Measurements from ENCODE around the gene PMVK.
"Not testable (repeated sequence)": the region's sequence is repeated elsewhere in the genome, so short reads cannot be mapped to it uniquely, and the experiment has no call there.

Gene PMVK

DNA sequence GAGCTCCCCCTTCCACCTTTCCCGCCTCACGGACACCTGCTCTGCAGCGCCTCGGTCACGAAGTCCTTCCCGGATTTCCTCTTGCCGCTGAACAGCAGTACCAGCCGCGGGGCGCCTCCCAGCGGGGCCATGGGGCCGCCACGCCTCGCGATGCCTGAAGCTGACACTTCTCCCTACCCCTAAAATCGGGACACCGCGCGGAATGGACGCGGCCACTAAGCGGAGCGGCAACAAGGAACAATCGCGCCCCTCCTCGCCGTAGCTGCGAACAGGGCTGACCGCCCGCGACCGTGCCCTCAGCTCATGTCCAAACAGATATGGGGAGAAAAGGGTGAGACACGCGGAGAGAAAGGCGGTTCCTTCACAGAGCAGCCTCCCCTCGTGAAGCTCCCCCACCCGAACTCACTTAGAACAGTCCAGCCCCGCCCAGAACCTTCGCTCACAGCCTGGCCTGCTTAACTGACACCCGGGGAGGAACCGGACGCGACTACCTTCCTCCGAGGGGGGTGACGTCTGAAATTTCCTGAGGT lies at the start of gene PMVK:
PMVK (minus strand) TSS at position 165 of the 530 bp plus-strand sequence; CDS start at position 131, 34 bp downstream.
- DNase-seq (ENCODE audit: low read depth), result peak; percentile 92

DNA sequence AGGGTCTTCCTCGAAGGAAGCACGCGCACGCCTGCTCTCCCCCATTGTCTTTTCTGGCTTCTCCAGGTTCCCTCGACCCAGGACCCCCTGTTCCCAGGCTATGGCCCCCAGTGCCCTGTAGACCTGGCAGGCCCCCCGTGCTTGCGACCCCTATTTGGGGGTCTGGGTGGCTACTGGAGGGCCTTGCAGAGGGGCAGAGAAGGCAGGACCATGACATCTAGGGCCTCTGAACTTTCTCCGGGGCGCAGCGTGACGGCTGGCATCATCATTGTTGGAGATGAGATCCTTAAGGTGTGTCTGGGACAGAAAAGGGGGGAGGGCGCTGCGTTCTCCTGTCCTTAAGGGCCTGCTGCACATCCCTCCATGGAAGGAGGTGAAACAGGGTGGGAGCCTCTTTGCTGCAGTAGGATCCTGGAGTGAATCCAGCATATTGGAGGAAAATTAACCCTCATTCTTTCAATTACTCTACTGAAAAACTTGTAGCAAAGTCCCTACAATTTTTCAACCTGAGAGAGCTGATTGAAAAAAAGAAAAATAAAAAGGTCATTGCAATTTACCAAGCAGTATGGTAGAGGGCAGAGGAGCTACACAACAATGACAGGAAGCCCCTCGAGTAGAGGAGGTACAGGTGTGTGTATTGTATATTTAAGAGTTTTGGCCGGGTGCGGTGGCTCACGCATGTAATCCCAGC lies 47.4 kb upstream of the PMVK start:
- no peak for DNase-seq (ENCODE audit: low read depth)

DNA sequence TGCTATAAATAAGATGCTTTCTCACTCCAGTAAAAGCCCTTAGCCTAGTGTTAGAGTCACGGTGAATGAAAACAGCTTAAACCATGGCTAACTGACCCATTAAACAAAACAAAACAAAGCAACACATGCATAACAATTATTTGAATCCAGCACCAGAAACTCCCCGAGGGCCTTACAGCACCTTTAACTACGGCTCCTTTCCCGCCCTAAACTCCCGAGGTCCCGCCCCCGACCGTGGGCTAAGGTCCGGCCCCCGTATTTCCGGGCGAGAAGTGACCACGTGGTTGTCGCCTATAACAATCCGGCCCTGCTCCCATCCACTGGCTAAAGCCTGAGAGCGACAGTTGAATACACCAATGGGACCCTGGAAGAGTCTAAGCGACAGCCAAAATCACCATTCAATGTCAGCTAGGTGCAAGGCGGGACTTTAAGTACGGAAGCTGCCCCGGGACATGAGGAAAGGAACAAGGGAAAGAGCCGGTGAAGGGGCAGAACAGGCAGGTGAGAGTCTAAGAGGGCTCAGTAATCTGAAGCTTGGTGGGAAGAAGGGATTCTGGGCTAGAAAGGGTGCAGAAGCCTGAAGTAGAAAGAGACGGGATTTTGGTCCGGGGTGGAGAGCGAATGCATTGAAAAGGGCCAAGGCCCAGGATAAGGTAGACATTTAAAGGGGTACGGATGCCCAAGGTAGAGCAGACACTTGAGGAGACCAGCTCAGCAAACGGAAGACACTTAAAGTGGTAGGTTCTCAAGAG lies 46.6 kb upstream of the PMVK start, which contains the start of gene FLAD1:
FLAD1 (plus strand) TSS at position 448 of the 752 bp plus-strand sequence. CDS start 351 bp downstream, outside the sequence.
- DNase-seq (ENCODE audit: low read depth), result peak; percentile 89

DNA sequence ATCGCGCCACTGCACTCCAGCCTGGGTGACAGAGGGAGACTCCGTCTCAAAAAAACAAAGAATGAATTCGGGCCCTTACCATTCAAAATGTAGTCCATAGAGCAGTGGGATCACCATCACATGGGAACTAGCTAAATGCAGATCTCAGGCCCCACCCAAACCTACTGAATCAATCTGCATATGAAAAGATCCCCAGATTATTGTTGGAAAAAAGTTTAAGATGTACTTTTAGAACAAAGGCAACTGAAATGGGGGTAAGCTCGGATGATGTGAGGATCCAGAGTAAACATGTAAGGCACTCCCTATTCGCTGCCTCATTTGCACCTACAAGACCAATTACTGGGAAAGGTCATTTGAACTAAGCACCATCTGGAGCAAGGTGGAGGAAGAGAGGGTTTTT lies 45.8 kb upstream of the PMVK start:
- DNase-seq (ENCODE audit: low read depth), result no peak

DNA sequence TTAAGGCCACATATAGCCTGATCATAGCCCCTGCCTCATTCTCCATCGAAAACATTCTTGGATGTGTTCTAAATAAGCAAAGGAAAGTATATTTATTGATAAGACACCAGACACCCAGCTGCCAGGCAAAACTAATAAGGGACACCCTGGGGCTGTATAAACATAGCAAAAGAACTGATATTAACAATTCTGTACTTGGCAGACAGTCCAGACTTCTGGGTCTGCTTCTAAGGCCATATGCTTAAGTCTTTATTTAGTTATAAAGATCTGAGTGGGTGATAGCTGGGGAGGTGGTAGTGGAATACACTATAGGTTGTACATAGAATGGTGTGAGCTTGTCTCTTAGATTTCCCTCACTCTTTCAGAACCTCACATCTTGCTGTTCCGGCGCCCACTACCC lies 41.8 kb upstream of the PMVK start:
- DNase-seq (ENCODE audit: low read depth), result no peak

DNA sequence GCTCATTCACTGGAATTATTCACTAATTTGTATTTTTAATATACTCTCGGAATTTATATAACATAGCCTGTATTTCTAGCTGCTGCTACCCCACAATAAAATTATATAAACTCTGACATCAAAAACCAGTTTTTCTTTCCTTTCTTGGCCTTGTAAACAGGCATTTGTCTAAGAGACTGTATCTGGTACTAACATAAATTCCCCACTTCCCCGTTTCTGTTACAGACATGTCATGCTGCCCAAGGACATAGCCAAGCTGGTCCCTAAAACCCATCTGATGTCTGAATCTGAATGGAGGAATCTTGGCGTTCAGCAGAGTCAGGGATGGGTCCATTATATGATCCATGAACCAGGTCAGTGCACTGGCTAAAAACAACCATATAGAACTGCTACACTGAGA lies 41.2 kb upstream of the PMVK start:
- not testable (repeated sequence) for DNase-seq (ENCODE audit: low read depth)

DNA sequence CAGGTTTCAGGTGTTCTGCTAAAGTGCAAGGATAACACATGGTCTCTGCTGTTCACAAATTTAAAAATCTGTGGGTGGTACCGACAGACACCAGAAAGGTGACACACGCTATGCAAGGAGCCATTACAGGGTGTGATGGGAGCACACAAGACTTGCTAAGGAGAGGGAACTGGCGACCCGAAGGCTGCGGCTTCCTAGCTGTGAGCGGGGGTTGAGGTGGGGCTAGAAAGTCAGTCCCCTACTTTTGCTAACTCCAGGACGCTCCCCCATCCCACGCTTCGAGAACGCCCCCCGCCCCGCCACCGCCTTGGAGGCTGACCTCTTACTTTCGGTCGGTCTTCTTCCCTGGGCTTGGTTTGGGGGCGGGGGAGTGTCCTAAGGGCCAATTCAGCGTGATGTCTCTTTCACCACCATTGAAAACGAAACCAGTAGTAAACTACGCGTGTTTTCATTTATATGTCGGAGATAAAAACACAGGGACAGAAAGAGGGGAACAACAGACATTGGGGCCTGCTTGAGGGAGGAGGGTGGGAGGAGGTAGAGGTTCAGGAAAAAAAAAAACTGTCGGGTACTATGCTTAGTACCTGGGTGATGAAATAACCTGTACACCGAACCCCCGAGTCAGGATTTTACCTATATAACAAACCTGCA lies 39.0 kb upstream of the PMVK start:
- no peak for DNase-seq (ENCODE audit: low read depth)

DNA sequence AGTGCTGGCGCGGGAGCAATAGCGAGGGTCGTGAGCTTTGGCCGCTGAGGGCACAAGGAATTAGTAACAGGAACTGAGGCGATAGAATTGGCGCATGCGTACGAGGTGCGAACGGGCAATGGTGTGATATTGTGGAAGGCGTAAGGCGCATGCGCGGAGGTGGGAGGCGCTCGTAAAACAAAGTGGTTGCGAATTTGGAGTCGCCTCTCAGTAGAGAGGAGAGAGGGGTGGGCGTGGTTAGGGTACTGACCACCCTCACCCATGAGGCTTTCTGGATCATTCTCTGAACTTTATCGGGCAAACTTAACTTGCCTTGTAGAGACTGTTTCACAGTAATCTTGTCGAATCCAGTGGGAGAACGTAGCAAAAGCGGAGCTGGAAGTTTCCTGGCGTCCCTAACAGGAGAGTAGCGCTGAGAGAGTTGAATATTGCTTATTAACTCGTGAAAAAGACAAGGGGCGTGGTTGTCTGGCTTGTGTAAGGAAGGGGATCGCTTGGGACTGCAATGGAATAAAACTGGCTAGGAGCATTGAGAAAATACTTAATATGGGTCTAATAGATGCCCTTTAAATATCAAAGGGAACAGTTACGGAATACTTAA lies 38.4 kb upstream of the PMVK start:
- DNase-seq (ENCODE audit: low read depth), result peak; percentile 91

DNA sequence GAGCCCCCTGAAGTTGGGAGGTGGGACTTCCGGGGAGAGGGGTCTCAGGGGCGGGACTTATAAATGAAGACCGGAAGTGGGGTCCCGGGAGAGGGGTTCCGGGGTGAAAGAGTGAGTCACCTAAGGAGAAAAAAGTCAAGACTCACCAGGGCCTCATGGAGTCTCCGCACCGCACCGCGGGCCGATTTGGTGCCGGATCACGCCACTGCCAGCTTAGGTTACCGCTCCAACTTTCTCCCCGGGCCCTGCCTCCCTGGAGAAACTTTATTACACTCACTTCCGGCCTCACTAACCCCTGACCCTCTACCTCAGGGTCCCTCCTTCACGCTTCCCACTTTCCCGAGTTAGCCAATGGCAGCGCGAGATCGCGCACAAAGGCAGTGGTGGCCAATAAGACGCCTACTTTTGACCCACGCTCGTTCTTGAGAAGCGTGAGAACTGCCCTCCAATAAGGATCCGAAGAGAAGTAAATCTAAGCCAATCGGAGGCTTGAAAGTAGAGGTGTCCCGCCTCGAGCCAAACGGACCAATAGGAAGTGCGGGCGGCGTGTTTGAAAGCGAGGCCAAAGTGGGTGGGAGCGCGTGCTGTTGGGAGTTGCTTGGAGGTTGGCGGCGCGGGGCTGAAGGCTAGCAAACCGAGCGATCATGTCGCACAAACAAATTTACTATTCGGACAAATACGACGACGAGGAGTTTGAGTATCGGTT lies 37.7 kb upstream of the PMVK start, which contains the start of gene CKS1B:
CKS1B (plus strand) TSS at position 580 of the 706 bp plus-strand sequence; CDS start at position 645, 65 bp downstream.
- DNase-seq (ENCODE audit: low read depth), result peak; percentile 95

DNA sequence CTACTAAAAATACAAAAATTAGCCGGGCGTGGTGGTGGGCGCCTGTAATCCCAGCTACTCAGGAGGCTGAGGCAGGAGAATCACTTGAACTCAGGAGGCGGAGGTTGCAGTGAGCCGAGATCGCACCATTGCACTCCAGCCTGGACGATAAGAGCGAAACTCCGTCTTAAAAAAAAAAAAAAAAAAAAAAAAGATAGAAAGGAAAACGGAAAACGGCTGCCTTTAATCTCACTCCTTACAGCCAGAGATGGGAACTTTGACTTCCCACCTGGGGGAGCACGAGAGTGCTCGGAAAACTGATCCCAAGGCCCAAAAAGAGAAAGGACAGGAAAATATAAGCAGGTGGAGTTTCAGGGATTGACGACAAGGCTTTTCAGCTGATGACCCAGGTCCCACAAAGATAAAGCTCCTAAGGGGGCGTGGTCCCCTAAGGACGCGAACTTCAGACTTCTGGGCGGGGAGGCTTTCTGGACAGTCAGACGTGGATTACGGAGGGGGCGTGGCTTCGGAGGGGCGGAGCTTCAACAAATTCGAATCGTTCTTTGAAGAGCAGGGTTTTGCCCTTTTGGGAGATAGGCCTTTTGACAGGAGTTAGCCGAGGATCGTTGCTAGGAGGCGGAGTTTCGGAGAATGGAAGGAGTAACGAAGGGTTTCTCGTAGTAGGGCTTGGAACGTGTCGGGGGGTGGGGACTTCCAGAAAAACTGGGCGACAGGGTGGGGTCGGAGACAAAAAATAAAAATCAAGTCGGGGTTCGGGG lies 37.0 kb upstream of the PMVK start:
- DNase-seq (ENCODE audit: low read depth), result peak; percentile 82

DNA sequence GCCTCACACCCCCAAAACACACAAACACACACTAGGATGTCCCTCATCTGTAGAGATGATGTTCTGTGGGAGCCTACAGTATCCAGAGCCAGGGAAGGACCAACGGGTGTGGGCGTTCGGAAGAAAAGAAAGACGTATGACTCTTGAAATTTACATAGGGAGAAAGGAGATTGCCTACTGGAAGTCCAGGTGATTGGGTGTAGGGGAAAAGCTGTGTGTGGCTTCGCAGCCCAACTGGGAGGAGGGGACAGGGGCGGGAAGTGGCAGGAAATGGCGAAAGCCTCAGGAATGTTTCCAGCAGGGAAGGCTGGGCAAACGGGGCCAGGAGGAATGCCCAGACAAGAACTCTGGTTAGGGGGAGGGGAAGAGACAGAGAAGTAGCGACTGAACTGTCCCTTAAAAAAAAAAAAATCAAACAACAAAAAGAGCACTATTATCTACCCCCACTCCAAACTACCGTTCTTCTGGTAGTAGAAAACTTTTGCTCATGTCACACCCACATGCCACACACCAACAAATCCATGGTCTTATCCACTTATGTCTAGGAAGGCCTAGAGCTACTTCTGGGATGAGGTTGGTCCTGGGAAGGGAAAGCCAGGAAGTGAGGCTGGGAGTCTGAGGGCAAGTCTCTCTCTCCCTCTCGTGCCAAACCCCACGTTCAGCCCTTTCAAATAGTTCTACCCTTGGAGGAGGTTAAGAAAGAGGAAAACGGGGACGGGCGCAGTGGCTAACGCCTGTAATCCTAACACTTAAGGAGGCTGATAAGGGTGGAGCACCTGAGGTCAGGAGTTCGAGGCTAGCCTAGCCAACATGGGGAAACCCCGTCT lies 36.2 kb upstream of the PMVK start:
- no peak for DNase-seq (ENCODE audit: low read depth)

DNA sequence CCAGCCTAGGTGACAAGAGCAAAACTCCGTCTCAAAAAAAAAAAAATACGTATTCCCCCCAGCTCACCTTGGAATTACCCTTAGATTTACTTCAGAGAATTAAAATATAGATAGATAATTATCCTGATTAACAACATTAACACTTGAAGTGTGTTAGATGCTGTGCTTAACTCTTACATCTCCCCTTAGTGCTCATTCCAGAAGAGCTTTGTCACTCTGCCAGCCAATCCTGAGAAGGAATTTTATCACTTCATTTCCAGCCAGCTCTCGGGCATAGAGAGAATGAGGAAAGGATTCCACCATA lies 35.6 kb upstream of the PMVK start:
- no peak for DNase-seq (ENCODE audit: low read depth)

DNA sequence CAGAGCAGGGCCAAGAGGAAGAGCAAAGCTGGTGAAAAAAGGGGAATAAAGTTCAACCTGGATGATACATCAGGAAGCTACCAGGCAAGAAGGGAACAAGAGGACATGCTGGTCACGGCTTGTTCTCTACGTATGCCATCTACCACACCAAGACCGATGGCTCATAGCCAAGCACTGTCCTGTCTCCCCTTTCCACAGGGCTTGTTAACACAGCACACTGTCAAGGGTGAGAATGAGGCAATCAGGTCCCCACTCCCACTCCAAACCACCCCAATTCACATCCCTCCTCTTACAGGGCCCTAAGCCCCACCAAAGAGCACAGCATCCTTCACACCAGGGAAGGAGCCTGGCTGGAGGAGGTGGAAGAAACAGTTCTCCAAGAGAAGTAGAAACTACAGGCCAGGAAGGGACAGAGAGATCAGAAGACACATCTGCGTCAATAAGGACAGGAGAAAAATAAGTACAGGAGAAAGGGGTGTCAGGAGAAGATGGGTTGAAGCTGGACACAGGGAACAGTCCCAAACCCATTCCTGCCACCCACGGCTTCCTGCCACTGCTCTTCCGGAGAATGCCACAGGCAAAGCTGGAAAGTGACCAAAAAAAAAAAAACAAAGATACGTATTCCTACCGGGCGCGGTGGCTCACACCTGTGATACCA lies 35.0 kb upstream of the PMVK start:
- DNase-seq (ENCODE audit: low read depth), result no peak

DNA sequence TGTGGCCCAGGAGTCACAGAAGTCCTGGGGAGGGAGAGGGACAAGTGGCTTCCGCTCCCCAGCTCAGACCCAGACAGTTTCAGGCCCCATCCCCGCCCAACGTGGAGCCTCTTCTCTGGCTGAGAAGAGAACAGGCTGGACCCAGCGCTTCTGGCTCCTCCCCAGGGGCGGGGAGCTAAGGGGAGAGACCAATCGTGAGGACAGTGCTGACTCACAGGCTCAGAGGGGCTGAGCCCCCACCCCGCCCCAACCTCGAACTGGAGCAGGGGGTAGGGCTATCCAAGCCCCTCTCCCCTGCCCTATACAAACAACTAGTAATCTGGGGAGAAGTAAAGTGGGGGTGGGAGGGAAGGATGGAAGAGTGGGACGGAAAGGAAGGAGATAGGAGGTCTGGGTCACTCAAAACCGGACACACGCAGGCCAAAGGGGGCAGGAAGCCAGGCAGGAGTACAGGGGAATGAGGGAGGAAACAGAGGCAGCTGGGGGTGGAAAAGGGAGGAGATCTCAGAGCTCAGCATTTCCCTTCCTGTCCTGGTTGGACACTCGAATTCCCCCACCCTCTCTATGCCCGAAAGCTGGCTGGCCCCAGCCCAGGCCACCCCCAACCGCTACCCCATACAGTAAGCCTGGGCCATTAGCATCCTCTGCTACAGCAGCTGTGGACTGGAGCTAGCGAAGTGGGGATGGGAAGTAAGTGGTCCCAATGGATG lies 34.3 kb upstream of the PMVK start, which contains the start of gene SHC1:
SHC1 (minus strand) TSS at position 117 of the 710 bp plus-strand sequence. CDS start 221 bp downstream, outside the sequence.
- DNase-seq (ENCODE audit: low read depth), result no peak

DNA sequence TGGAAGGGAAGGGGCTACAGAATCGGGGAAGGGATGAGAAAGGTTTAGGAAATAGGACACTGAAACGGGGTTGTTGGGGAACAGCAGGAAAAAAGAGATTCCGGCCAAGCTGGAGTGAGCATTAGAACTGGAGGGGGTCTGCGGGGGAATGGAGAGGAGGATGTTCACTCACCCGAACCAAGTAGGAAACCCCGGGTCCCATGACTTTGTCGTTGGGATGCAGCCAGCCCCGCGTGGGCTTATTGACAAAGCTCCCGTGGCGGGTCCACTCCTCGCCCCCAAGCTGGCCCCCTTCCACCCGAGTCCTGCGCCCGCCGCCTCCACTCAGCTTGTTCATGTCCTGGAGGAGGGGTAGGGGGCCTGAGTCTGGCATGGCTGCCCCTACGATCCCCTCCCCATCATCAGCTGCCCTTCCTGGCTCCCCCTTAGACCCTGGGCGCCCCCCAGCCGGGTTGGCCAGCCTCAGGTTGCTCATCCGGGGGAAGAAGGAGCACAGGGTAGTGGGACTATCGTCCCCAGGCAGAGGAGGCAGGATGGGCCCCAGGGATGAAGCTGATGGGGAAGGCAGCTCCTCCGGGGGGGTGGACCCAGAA lies 33.4 kb upstream of the PMVK start:
- DNase-seq (ENCODE audit: low read depth), result no peak

DNA sequence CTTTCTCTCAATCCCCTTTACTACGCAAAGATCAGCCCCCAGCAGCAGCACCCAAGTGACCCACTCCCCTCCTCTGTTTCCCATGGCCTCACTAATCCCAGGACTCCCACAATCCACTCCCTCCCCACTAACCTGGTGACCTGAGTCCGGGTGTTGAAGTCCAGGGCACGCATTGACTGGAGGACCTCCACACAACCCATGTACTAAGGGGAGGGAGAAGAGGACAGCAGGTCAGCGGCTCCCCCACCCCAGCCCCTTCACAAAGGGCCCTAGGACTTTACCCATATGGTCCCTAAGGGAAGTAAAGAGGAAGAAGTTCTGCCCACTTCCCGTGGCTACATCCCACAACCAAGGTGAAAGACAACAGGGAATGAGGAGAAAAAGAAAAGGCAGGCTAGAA lies 32.7 kb upstream of the PMVK start:
- DNase-seq (ENCODE audit: low read depth), result no peak

DNA sequence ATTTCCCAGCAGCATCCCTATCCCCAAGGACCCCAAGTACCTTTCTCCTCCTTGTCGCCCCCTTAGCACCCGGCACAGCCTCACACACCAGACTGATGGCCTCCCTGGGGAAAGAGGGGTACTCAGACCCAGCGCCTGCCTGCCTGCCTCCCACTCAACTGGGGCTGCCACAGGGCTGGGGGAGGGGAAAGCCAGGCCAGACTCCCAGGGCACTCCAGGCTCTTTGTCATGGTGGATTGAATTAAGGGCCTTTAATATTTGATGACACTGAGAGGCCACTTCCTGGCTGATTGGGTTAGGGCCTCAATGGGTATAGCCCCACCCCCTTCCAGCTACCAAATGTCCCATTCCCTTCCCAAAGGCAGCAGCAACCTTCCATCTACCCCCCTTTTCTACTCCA lies 32.2 kb upstream of the PMVK start:
- no peak for DNase-seq (ENCODE audit: low read depth)

DNA sequence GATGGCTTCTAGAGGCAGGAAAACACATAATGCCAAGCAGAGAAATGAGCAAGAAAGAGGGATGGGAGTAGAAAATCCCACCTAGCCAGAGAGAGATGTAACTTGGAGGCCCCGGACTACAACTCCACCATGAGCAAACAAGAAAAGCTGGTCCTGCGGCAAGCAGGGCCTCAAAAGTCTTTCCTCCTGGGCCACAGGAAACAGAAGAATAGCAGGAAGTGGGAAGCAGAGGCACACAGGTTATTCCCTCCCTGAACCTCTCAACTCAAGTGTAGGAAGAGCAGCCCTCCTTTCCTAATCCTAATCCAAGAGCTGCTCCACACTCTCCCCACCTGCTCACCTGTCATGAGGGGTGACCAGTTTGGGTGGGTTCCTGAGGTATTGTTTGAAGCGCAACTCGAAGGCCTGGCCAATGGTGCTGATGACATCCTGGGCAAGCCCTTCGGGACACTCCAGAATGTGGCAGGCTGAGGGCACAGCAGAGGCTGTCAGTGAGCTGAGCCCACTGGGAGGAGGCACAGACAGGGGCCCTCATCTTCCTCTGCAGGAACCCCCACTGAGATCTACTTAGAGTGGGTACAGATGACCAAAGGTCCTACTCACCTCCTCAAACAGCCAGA lies 30.9 kb upstream of the PMVK start:
- DNase-seq (ENCODE audit: low read depth), result no peak
